Skeletal muscle satellite cell (primary cell): Measurements from ENCODE around the gene HOMER1.

Experiments used
- H3K27me3 ChIP-seq: 2 replicates; pipeline ENCODE4 v1.7.0; 2013; ENCODE audit warnings: low read length; ENCODE audit not compliant: control insufficient read depth, insufficient read depth
- H3K36me3 ChIP-seq: 2 replicates; pipeline ENCODE4 v1.7.0; 2013; ENCODE audit warnings: mild to moderate bottlenecking, control low read depth, low read length; ENCODE audit not compliant: insufficient read depth
- H3K4me1 ChIP-seq: 2 replicates; pipeline ENCODE4 v1.7.0; 2013; ENCODE audit warnings: low read length; ENCODE audit not compliant: control insufficient read depth, insufficient read depth
- H3K4me2 ChIP-seq: 2 replicates; pipeline ENCODE4 v1.7.0; 2013; ENCODE audit warnings: mild to moderate bottlenecking, low read length
- H3K4me3 ChIP-seq: 2 replicates; pipeline ENCODE4 v1.7.0; 2013; ENCODE audit warnings: low read length
- H3K9ac ChIP-seq: 2 replicates; pipeline ENCODE4 v1.7.0; 2013; ENCODE audit warnings: mild to moderate bottlenecking, low read depth, low read length, moderate library complexity
- H3K9me3 ChIP-seq: replicated peaks from 2 replicates; pipeline ENCODE4 v1.7.0; 2013; ENCODE audit warnings: mild to moderate bottlenecking, control low read depth, low read length

The HOMER1 gene

DNA sequence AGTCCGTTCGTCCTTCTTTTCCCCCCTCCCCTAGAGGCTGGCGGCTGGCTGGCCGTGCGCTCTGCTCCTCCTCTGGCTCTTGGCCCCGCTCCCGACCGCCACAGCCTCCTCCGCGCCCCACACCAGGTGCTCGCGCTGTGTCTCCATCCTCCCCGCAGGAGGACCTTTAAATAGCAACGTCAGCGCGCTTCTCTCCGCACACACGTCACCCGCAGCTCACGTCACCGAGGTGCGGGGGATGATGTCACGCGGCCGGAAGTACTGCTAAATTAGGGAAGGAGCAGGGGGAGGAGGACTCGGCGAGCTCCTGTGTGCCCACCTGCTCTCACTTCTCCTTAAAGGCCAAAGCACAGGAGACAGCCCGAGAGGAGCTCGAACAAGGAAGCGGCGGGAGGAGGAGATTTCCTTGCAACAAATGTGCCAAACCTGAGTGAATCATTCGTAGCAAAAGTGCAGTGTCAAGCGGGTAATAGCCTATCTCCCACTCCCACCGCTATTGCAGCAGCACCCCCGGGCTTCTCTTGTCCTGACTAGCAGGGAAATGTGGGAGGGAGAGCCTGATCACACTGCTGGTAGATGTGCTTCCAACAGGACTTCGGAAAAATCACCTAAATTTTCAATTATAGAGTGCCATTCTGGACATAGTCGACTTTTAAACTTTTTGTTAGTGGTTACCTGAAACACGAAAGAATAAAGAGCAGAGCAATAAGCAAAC, 614 bp upstream of the HOMER1 start:
- peaks cover 10% of the 10 kb centered on the region for H3K4me1 ChIP-seq
- no peaks in the 10 kb centered on the region for H3K9me3 ChIP-seq
- H3K27me3 ChIP-seq, result no peaks in the 10 kb centered on the region
- H3K9ac ChIP-seq, result peak overlapping the region; percentile 98
- peak overlapping the region; percentile 95 for H3K4me2 ChIP-seq
- no peaks in the 10 kb centered on the region for H3K36me3 ChIP-seq
- H3K4me3 ChIP-seq, result peak overlapping the region; percentile 83

GRCh38 chr5:79513308-79513703, 628 bp downstream of the HOMER1 start:
- Histone ChIP-seq H3K4me1 (peaks cover 22% of the 10 kb centered on the region), H3K4me3 (peak overlapping the region; percentile 83), H3K27me3 (no peaks in the 10 kb centered on the region), H3K4me2 (peak overlapping the region; percentile 95), H3K9me3 (no peaks in the 10 kb centered on the region), H3K9ac (peak overlapping the region; percentile 98), H3K36me3 (no peaks in the 10 kb centered on the region)

- H3K4me1 ChIP-seq, result peaks cover 28% of the 10 kb centered on the region
- no peaks in the 10 kb centered on the region for H3K36me3 ChIP-seq
- H3K9me3 ChIP-seq, result no peaks in the 10 kb centered on the region
- H3K9ac ChIP-seq, result peak overlapping the region; percentile 98
- peak overlapping the region; percentile 83 for H3K4me3 ChIP-seq
- no peaks in the 10 kb centered on the region for H3K27me3 ChIP-seq
- peak overlapping the region; percentile 95 for H3K4me2 ChIP-seq
Observed at GRCh38 chr5:79512471-79513307, 1.2 kb downstream of the HOMER1 start.

- Histone ChIP-seq H3K36me3 (no peaks in the 10 kb centered on the region), H3K9me3 (no peaks in the 10 kb centered on the region), H3K27me3 (no peaks in the 10 kb centered on the region), H3K9ac (peak overlapping the region; percentile 98), H3K4me1 (peaks cover 34% of the 10 kb centered on the region), H3K4me2 (peak overlapping the region; percentile 95), H3K4me3 (peak overlapping the region; percentile 83)
Observed at GRCh38 chr5:79512049-79512448, 1.9 kb downstream of the HOMER1 start.

DNA sequence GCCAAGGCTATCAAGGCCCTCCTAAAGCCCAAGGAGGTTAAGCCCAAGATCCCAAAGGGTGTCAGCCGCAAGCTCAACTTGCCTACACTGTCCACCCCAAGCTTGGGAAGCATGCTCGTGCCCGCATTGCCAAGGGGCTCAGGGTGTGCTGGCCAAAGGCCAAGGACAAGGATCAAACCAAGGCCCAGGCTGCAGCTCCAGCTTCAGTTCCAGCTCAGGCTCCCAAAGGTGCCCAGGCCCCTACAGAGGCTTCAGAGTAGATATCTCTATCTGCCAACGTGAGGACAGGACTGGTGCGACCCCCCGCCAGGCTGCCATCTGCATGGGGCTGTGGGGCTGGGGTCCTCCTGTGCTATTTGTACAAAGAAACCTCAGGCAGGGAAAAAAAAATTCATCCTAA, 3.3 kb downstream of the HOMER1 start:
- Histone ChIP-seq H3K4me3 (no peak overlapping the region), H3K36me3 (no peaks in the 10 kb centered on the region), H3K27me3 (no peaks in the 10 kb centered on the region), H3K4me1 (peaks cover 34% of the 10 kb centered on the region), H3K9me3 (no peaks in the 10 kb centered on the region), H3K4me2 (peak overlapping the region; percentile 95), H3K9ac (no peak overlapping the region)

DNA sequence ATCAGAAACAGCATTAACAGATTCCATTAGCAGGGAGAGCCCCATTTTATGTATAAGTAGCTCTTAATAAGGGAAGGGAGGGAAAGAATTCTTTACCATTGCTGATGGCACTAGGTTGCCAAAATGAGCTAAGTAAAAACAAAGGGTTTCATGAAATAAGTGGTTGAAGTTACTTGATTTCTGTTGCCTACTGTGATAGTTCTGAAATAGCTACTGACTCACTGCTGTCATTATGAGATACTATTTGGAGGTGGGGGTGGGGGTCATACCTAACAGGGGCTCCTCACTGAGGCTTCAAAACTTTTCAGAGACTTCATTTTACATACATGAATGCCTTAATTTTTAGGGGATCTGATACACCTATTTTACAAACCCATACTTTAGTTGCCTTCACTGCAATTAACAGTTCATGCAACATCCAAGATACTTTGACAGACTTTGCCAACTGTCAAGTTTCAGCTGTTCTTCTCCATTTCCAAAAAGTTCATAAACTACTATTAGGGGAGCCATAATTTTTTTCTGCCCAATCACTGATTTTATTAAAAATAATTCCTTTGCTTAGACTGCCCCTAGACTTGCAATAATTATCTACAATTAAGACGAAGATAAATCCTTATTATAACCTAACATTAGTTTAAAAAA, 4.6 kb downstream of the HOMER1 start:
- Histone ChIP-seq H3K9ac (no peak overlapping the region), H3K4me3 (no peak overlapping the region), H3K4me2 (peak overlapping the region; percentile 8), H3K36me3 (no peaks in the 10 kb centered on the region), H3K9me3 (no peaks in the 10 kb centered on the region), H3K27me3 (no peaks in the 10 kb centered on the region), H3K4me1 (peaks cover 40% of the 10 kb centered on the region)

- Histone ChIP-seq H3K9me3 (no peaks in the 10 kb centered on the region), H3K9ac (no peak overlapping the region), H3K36me3 (no peaks in the 10 kb centered on the region), H3K4me1 (peaks cover 46% of the 10 kb centered on the region), H3K4me2 (peak overlapping the region; percentile 8), H3K27me3 (no peaks in the 10 kb centered on the region), H3K4me3 (no peak overlapping the region)
Observed at GRCh38 chr5:79508794-79509193, 5.1 kb downstream of the HOMER1 start.

- Histone ChIP-seq H3K9ac (no peak overlapping the region), H3K4me3 (no peak overlapping the region), H3K4me1 (peaks cover 48% of the 10 kb centered on the region), H3K27me3 (no peaks in the 10 kb centered on the region), H3K9me3 (no peaks in the 10 kb centered on the region), H3K4me2 (no peak overlapping the region), H3K36me3 (no peaks in the 10 kb centered on the region)
Observed at GRCh38 chr5:79508354-79508753, 5.6 kb downstream of the HOMER1 start.

DNA sequence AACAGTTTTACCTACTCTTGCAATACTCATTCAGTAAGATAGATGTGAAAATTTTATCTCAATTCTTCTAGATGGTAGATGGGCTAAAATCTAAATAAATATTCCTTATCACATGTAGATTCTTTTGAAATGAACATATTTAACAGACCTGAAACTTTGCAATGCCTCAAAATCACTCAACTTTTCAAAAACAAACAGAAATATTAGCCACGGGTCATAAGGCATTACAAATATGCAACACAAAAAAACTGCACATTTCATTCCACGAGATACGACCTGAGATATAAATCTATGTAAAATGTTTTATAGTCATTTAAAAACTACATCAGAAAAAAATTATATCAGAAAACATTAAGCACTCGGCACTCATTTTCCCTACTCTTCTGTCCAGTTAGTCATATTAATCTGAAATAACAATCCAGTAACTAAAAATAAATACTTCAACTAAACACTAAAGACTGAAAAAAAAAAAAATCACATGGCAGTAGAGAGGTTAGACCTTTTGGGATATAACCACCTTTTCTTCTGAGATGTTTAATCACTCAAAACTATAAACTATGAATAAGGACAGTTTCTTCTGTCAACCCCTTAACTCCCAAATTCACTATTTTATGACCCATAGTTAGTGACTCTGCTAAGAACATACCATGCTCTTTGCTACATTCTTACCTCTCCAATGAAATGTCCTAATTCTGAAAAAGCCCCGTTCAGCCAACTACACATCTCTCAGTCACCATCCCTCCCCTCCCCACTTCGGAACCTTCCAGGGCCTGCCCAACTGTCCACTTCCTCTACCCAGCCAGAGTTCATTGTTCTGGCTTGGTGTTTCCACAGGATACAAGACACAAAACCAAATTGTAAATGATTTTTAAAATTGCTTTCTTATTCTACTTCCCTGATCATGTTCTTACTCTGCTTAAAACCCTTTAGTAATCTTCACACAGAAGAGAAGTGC, 6.4 kb downstream of the HOMER1 start:
- peaks cover 48% of the 10 kb centered on the region for H3K4me1 ChIP-seq
- H3K9me3 ChIP-seq, result no peaks in the 10 kb centered on the region
- H3K9ac ChIP-seq, result no peak overlapping the region
- H3K4me2 ChIP-seq, result no peak overlapping the region
- no peaks in the 10 kb centered on the region for H3K27me3 ChIP-seq
- H3K4me3 ChIP-seq, result no peak overlapping the region
- no peaks in the 10 kb centered on the region for H3K36me3 ChIP-seq

DNA sequence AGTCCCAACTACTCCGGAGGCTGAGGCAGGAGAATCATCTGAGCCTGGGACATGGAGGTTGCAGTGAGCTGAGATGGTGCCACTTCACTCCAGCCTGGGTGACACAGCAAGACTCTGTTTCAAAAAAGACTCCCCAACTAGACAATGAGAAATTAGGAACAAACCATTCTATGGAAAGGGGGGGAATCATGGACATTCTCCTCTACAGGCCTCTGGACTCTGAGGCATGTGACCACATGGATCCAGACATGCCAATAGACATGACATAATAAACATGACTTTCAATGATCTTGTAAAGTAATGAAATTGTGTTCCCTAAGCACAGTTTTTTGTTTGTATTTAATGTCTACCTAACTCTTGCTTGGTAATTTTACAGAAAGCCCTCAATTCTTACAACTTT, 8.8 kb downstream of the HOMER1 start:
- H3K9me3 ChIP-seq, result no peaks in the 10 kb centered on the region
- H3K4me1 ChIP-seq, result peaks cover 44% of the 10 kb centered on the region
- no peak overlapping the region for H3K4me3 ChIP-seq
- H3K36me3 ChIP-seq, result no peaks in the 10 kb centered on the region
- no peak overlapping the region for H3K4me2 ChIP-seq
- no peaks in the 10 kb centered on the region for H3K27me3 ChIP-seq
- H3K9ac ChIP-seq, result no peak overlapping the region
